ENCODE results near the gene TTL. TPM values are rescaled to one million over a fixed set of nuclear protein-coding genes. Genes with fewer than 3 reads are reported as not detected.
"Not testable (repeated sequence)": the region's sequence is repeated elsewhere in the genome, so short reads cannot be mapped to it uniquely, and the experiment has no call there.

The TTL gene
- total and polyA plus RNA-seq, 10 donors = 8.1 to 29.8 (median 23.8) TPM

GRCh38 chr2:112500850-112501484, 19.0 kb downstream of the TTL start:
- H3K4me3 ChIP-seq; DNase-seq; H3K27me3 ChIP-seq (replicated peaks in 1 of 7); intact Hi-C loops (cut with DNase I; ENCODE audit: low total_unique reads); H3K9me3 ChIP-seq; H3K4me1 ChIP-seq; H3K27ac ChIP-seq: not testable (repeated sequence)
- 49 to 57% (median 52%) methylated on average over 7 to 9 of the region's 10 CpGs for WGBS, 5 donors
- H3K36me3 ChIP-seq = peaks cover 0 to 37% (median 0%) of the 10 kb centered on the region in 6 donors
- TF ChIP-seq CTCF (IDR thresholded peaks at IDR 0.05 in 8 of 11, conservative IDR thresholded peaks at IDR 0.05 in 3 of 11) = peak in 9 of 11 experiments; percentile 8 to 64 (median 49)

GRCh38 chr2:112509239-112509998, 27.5 kb downstream of the TTL start:
- H3K9me3 ChIP-seq; H3K4me3 ChIP-seq; intact Hi-C loops (cut with DNase I; ENCODE audit: low total_unique reads); DNase-seq; H3K27ac ChIP-seq; H3K27me3 ChIP-seq (replicated peaks in 1 of 7); H3K4me1 ChIP-seq: not testable (repeated sequence)
- WGBS, 5 donors = 89 to 98% (median 92%) methylated on average over 13 to 29 of the region's 32 CpGs
- peaks cover 0 to 51% (median 8%) of the 10 kb centered on the region in 6 donors for H3K36me3 ChIP-seq

GRCh38 chr2:112516801-112517200, 34.8 kb downstream of the TTL start:
- TF ChIP-seq CTCF (IDR thresholded peaks at IDR 0.05 in 8 of 11, conservative IDR thresholded peaks at IDR 0.05 in 3 of 11) (no peak), POLR2A (IDR thresholded peaks at IDR 0.05) (no peak), POLR2AphosphoS5 (IDR thresholded peaks at IDR 0.05) (no peak)
- Histone ChIP-seq H3K36me3 (peaks cover 2 to 98% (median 35%) of the 10 kb centered on the region in 6 donors), H3K27me3 (replicated peaks in 1 of 7) (no peaks in the 10 kb centered on the region), H3K9me3 (peaks cover 0 to 14% (median 6%) of the 10 kb centered on the region in 8 donors), H3K4me1 (no peaks in the 10 kb centered on the region), H3K4me3 (no peak overlapping the region), H3K27ac (no peak overlapping the region)
- 94 to 100% (median 98%) methylated on average over 3 of the region's 3 CpGs for WGBS, 5 donors
- intact Hi-C loops (cut with DNase I; ENCODE audit: low total_unique reads) = no loop called here
- DNase-seq = no peak

GRCh38 chr2:112518807-112519206, 36.9 kb downstream of the TTL start:
- H3K9me3 ChIP-seq = peaks cover 0 to 14% (median 6%) of the 10 kb centered on the region in 8 donors
- intact Hi-C loops (cut with DNase I; ENCODE audit: low total_unique reads) = no loop called here
- no peaks in the 10 kb centered on the region for H3K4me1 ChIP-seq
- peaks cover 2 to 100% (median 43%) of the 10 kb centered on the region in 6 donors for H3K36me3 ChIP-seq
- no peak overlapping the region for H3K4me3 ChIP-seq
- DNase-seq = no peak
- no peaks in the 10 kb centered on the region for H3K27me3 ChIP-seq (replicated peaks in 1 of 7)
- no peak overlapping the region for H3K27ac ChIP-seq
- TF ChIP-seq POLR2A (IDR thresholded peaks at IDR 0.05) = no peak
- no peak for TF ChIP-seq CTCF (IDR thresholded peaks at IDR 0.05 in 8 of 11, conservative IDR thresholded peaks at IDR 0.05 in 3 of 11)
- no peak for TF ChIP-seq POLR2AphosphoS5 (IDR thresholded peaks at IDR 0.05)
- 82 to 99% (median 89%) methylated on average over 7 of the region's 7 CpGs for WGBS, 5 donors

Data from spleen (tissue), 11 donors.